Parathyroid adenoma (tissue), 2 donors: Measurements from ENCODE around the gene ZMPSTE24.

Experiments
- H2AFZ ChIP-seq: fragments of 300-600 bp; sonication (generic); one replicate; pipeline ENCODE4 v1.7.0; 2017; ENCODE audit warnings: antibody characterized with exemption, mild to moderate bottlenecking
- H3K27ac ChIP-seq: fragments of 300-600 bp; sonication (generic); one replicate; pipeline ENCODE4 v1.7.0; 2017
- H3K27me3 ChIP-seq: fragments of 300-600 bp; sonication (generic); one replicate; pipeline ENCODE4 v1.7.0; 2017; ENCODE audit warnings: low read length; ENCODE audit not compliant: control insufficient read depth, insufficient read depth
- H3K36me3 ChIP-seq: fragments of 300-600 bp; sonication (generic); one replicate; pipeline ENCODE4 v1.7.0; 2017; ENCODE audit warnings: low read length; ENCODE audit not compliant: control insufficient read depth, insufficient read depth
- H3K4me1 ChIP-seq: fragments of 300-600 bp; sonication (generic); one replicate; pipeline ENCODE4 v1.7.0; 2017; ENCODE audit warnings: control low read depth
- H3K4me2 ChIP-seq: fragments of 300-600 bp; sonication (generic); one replicate; pipeline ENCODE4 v1.7.0; 2017; ENCODE audit warnings: low read length
- H3K4me3 ChIP-seq: fragments of 300-600 bp; sonication (generic); one replicate; pipeline ENCODE4 v1.7.0; 2017; ENCODE audit warnings: low read depth, low read length
- H3K79me2 ChIP-seq: fragments of 300-600 bp; sonication (generic); one replicate; pipeline ENCODE4 v1.7.0; 2017; ENCODE audit warnings: control low read depth
- H3K9ac ChIP-seq: fragments of 300-600 bp; sonication (generic); one replicate; pipeline ENCODE4 v1.7.0; 2017; ENCODE audit warnings: mild to moderate bottlenecking
- H3K9me3 ChIP-seq: fragments of 300-600 bp; sonication (generic); one replicate; pipeline ENCODE4 v1.7.0; 2017; ENCODE audit warnings: low read length; ENCODE audit not compliant: control insufficient read depth
- TF ChIP-seq, protein P1 (sequence below): fragments of 300-600 bp; sonication (generic); IDR thresholded peaks from one replicate; pipeline ENCODE4 v1.7.0; 2017; ENCODE audit warnings: antibody characterized with exemption, mild to moderate bottlenecking
- donor health status: primary hyperparathyroidism.

ZMPSTE24 gene

DNA sequence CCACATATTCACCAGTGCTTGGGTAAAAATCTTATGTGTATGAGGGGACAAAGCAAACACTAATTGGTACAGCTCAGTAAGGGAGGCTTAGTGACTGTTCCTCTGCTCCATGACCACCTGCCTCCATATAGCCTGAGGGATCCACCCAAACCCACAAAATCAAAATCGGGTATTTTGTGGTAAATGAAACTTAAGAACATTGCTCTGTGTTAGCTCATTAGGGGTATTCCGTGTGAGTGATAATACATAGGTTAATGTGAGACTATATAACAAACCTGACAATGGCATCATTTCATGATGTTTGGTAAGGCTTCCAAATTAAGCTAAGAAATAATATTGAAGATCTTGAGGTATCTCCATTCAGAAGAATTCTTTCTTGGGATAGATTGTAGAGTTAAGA is 33.3 kb downstream of the ZMPSTE24 start:
- no peaks in the 10 kb centered on the region for H3K79me2 ChIP-seq
- H3K27me3 ChIP-seq, result no peaks in the 10 kb centered on the region
- no peak overlapping the region for H2AFZ ChIP-seq
- H3K36me3 ChIP-seq, result no peaks in the 10 kb centered on the region
- H3K27ac ChIP-seq, result no peak overlapping the region
- no peaks in the 10 kb centered on the region for H3K9me3 ChIP-seq
- no peak overlapping the region for H3K9ac ChIP-seq
- H3K4me3 ChIP-seq, result no peak overlapping the region
- no peaks in the 10 kb centered on the region for H3K4me1 ChIP-seq
- H3K4me2 ChIP-seq, result no peak overlapping the region
- TF ChIP-seq, protein P1, sequence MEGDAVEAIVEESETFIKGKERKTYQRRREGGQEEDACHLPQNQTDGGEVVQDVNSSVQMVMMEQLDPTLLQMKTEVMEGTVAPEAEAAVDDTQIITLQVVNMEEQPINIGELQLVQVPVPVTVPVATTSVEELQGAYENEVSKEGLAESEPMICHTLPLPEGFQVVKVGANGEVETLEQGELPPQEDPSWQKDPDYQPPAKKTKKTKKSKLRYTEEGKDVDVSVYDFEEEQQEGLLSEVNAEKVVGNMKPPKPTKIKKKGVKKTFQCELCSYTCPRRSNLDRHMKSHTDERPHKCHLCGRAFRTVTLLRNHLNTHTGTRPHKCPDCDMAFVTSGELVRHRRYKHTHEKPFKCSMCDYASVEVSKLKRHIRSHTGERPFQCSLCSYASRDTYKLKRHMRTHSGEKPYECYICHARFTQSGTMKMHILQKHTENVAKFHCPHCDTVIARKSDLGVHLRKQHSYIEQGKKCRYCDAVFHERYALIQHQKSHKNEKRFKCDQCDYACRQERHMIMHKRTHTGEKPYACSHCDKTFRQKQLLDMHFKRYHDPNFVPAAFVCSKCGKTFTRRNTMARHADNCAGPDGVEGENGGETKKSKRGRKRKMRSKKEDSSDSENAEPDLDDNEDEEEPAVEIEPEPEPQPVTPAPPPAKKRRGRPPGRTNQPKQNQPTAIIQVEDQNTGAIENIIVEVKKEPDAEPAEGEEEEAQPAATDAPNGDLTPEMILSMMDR, result no peak

DNA sequence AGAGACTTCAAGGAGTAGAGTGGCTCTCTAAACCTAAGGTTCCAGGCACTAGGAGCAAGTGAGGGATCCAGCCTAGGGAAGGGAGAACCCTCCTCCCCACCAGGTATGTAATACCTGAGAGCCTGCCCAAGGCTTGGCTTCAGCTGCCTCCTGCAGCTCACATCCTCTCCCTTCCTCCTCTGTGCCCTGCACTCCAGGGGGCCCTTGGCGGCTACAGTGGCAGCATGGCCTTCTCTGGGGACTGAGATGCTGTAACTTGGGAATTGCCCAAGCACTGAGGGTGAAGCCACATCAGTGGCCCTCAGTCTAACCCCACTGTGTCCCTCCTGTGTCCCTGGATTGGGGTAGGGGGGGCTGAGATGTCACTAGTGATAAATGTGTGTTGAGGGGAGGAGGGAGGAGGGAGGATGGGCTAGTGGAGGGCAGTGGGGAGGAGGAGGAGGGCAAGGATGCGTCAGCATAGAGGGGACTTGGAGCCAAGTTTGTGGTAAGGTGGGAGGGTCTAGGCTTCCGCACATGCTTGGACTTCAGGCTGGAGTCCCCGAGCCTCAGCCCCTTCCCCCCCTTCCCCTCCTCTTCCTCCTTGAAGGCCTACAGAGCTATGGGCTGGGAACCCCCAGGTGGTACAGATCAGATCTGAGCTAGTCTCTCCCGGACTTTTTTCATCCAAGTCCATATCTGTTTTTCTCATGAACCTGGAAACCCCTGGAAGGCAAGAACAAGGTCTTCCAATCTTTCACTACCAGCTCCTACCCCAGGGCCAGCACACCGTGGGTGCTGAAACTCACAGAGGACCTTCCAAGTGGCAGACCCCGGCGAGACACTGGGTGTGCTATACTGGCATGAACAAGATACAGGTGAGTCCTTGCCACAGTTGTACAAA is 41.6 kb downstream of the ZMPSTE24 start:
- no peaks in the 10 kb centered on the region for H3K79me2 ChIP-seq
- H3K9me3 ChIP-seq, result no peaks in the 10 kb centered on the region
- no peaks in the 10 kb centered on the region for H3K4me1 ChIP-seq
- no peak overlapping the region for H3K27ac ChIP-seq
- no peak overlapping the region for H2AFZ ChIP-seq
- no peak overlapping the region for H3K9ac ChIP-seq
- no peaks in the 10 kb centered on the region for H3K27me3 ChIP-seq
- H3K36me3 ChIP-seq, result no peaks in the 10 kb centered on the region
- H3K4me3 ChIP-seq, result no peak overlapping the region
- no peak overlapping the region for H3K4me2 ChIP-seq
- TF ChIP-seq, protein P1, result no peak

DNA sequence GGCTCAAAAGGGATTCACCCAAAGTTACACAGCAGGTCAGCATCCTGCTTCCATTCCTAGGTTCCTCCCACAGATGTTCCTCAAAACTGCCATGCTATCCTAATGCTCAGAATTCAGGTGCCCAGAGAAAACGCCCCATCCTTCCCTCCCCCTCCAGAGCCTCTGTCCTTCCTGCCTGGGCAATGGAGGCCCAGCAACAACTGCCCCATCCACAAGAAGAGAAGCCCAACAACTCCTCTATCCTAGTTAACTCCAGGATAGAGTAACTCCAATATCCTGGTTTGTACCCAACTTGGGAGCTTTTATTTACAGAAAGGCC is 42.2 kb downstream of the ZMPSTE24 start:
- no peak overlapping the region for H3K9ac ChIP-seq
- H2AFZ ChIP-seq, result no peak overlapping the region
- no peaks in the 10 kb centered on the region for H3K27me3 ChIP-seq
- no peak overlapping the region for H3K4me3 ChIP-seq
- H3K4me2 ChIP-seq, result no peak overlapping the region
- H3K79me2 ChIP-seq, result no peaks in the 10 kb centered on the region
- H3K9me3 ChIP-seq, result no peaks in the 10 kb centered on the region
- H3K36me3 ChIP-seq, result no peaks in the 10 kb centered on the region
- no peaks in the 10 kb centered on the region for H3K4me1 ChIP-seq
- no peak overlapping the region for H3K27ac ChIP-seq
- TF ChIP-seq, protein P1, result no peak

DNA sequence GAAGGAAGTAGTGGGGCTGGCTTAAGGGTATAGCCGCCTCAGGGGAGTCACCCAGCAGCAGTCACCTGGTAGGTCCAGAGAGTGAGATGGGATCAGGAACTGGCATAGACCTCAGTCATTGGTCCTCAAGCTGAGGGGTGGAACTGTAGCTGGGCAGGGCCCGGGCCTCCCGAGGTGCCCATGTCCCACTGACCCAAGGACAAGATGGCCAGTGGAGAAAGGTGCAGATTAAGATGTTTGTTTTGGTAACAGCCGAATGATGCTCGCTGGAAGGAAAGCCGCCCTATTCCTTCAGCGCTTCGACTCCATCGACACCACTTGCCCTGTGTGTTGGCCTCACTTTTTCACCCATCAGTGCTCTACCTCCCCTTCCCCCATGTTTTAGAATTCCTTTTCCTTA is 42.6 kb downstream of the ZMPSTE24 start:
- H3K27ac ChIP-seq, result no peak overlapping the region
- no peak overlapping the region for H3K4me2 ChIP-seq
- H3K79me2 ChIP-seq, result no peaks in the 10 kb centered on the region
- no peaks in the 10 kb centered on the region for H3K4me1 ChIP-seq
- H2AFZ ChIP-seq, result no peak overlapping the region
- H3K9me3 ChIP-seq, result no peaks in the 10 kb centered on the region
- no peak overlapping the region for H3K4me3 ChIP-seq
- H3K36me3 ChIP-seq, result no peaks in the 10 kb centered on the region
- H3K9ac ChIP-seq, result no peak overlapping the region
- TF ChIP-seq, protein P1, result no peak
- H3K27me3 ChIP-seq, result no peaks in the 10 kb centered on the region

DNA sequence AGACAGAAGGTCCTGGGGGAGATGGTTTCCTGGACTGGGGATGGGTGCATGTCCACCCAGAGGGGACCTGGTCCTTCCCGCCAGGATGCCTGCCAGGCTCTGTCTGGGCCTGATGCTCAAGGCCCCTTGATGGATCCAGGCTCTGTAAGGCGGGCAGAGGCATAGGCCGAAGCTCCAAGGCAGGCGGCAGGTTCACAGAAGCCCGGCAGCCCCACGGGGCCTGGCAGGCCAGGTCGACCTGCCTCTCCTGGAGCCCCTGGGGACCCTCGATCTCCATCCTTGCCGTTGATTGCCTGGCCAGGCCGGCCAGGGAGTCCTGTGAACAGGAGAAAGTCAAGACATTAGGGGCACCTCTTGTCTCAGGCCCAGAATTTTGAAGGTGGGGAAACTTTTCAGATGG is 43.0 kb downstream of the ZMPSTE24 start:
- no peaks in the 10 kb centered on the region for H3K27me3 ChIP-seq
- TF ChIP-seq, protein P1, result no peak
- H3K4me1 ChIP-seq, result no peaks in the 10 kb centered on the region
- H3K36me3 ChIP-seq, result no peaks in the 10 kb centered on the region
- no peak overlapping the region for H2AFZ ChIP-seq
- no peak overlapping the region for H3K27ac ChIP-seq
- no peaks in the 10 kb centered on the region for H3K9me3 ChIP-seq
- no peak overlapping the region for H3K9ac ChIP-seq
- no peaks in the 10 kb centered on the region for H3K79me2 ChIP-seq
- H3K4me3 ChIP-seq, result no peak overlapping the region
- no peak overlapping the region for H3K4me2 ChIP-seq
